AG09319 (cell line): ENCODE data around the gene PCP4.

Source experiments
- DNase-seq: peaks from one replicate; pipeline ENCODE4 v3.0.0-alpha.2; 2010; ENCODE audit warnings: low read depth; ENCODE audit errors: extremely low read depth
- CTCF ChIP-seq: IDR thresholded peaks from 2 replicates; pipeline ENCODE4 v1.5.1; 2011; ENCODE audit warnings: low read depth, mild to moderate bottlenecking, inconsistent platforms, low read length, moderate library complexity

The PCP4 gene

GRCh38 chr21:39867198-39867650 lies at the start of gene PCP4:
TSS of gene PCP4 (plus strand) at chr21:39867438. CDS start at chr21:39867502, 64 bp downstream.
- no peak for DNase-seq
- peak; percentile 50 for TF ChIP-seq CTCF

- no peak for TF ChIP-seq CTCF
- no peak for DNase-seq
Observed at GRCh38 chr21:39818557-39818956, 48.7 kb upstream of the PCP4 start.

- TF ChIP-seq CTCF = no peak
- DNase-seq = no peak
Observed at GRCh38 chr21:39822042-39822441, 45.2 kb upstream of the PCP4 start.

- no peak for DNase-seq
- TF ChIP-seq CTCF = no peak
Observed at GRCh38 chr21:39825250-39825649, 42.0 kb upstream of the PCP4 start.

- no peak for TF ChIP-seq CTCF
- DNase-seq = no peak
Observed at GRCh38 chr21:39834543-39834942, 32.7 kb upstream of the PCP4 start.

GRCh38 chr21:39837861-39838359 lies 29.3 kb upstream of the PCP4 start:
- TF ChIP-seq CTCF = no peak
- no peak for DNase-seq

GRCh38 chr21:39840373-39841097 lies 26.7 kb upstream of the PCP4 start:
- no peak for DNase-seq
- TF ChIP-seq CTCF = no peak
